GM12801 (cell line): ENCODE measurements around the gene FAM161A.

ENCODE experiments used
- CTCF ChIP-seq: IDR thresholded peaks from one replicate; pipeline ENCODE4 v1.5.1; 2011; ENCODE audit warnings: control low read depth; ENCODE audit not compliant: insufficient read length; ENCODE audit errors: extremely low read depth

The FAM161A gene

GRCh38 chr2:61795408-61795807, 58.5 kb downstream of the FAM161A start:
- TF ChIP-seq CTCF, result no peak

GRCh38 chr2:61793389-61793836, 60.4 kb downstream of the FAM161A start:
- no peak for TF ChIP-seq CTCF

- no peak for TF ChIP-seq CTCF
Measured at GRCh38 chr2:61792355-61792890, 61.4 kb downstream of the FAM161A start.

- TF ChIP-seq CTCF, result no peak
Measured at GRCh38 chr2:61789807-61790602, 63.9 kb downstream of the FAM161A start.

- TF ChIP-seq CTCF, result no peak
Measured at GRCh38 chr2:61787941-61788563, 65.8 kb downstream of the FAM161A start.

GRCh38 chr2:61786876-61787275, 67.0 kb downstream of the FAM161A start:
- no peak for TF ChIP-seq CTCF

GRCh38 chr2:61785583-61785982, 68.3 kb downstream of the FAM161A start:
- no peak for TF ChIP-seq CTCF
